ENCODE results near the gene DENND2A. TPM values are rescaled to one million over a fixed set of nuclear protein-coding genes. Genes with fewer than 3 reads are reported as not detected.

The DENND2A gene
- total RNA-seq, 1 experiment from 2014 or later = 7.3 TPM

DNA sequence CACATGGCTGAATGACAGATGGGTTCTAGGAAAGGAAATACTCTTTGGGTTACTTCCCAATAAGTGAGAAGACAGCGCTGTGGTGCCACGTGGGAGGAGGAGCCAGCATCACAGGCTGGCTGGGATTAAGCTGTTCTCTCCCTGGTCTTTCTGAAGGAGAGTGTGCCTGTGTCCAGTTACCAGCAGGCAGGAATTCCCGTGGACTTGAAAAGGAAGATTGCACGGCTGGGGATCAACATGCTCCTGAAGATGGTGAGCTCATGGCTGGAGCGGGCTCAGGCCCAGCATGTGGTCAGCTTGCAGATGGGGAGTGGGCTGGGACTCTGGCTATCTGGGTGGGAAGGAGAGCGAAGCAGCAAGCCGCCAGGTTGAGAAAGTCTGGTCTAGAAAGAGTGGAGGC is 40.3 kb upstream of the DENND2A start:
- no peaks in the 10 kb centered on the region for H3K79me2 ChIP-seq (ENCODE audit: insufficient read depth, low read length)
- no peak overlapping the region for H3T11ph ChIP-seq (ENCODE audit: low read length)
- H2AFZ ChIP-seq (ENCODE audit: low read length) = no peak overlapping the region
- Mint-ChIP-seq H3K4me1 (peaks cover 0 to 7% of the 10 kb centered on the region in 2 experiments; a peak in 2 of 4 replicates), H3K9me3 (no peaks in the 10 kb centered on the region), H3K36me3 (ENCODE audit: insufficient read depth in 1 of 3, low read depth in 3 of 3) (peaks cover 1 to 33% (median 10%) of the 10 kb centered on the region in 3 experiments; a peak in 5 of 7 replicates), H3K4me3 (no peak overlapping the region), H3K27ac (peak overlapping the region in 1 of 3 experiments; percentile 87; a peak in 2 of 7 replicates), H3K27me3 (ENCODE audit: low read depth) (no peaks in the 10 kb centered on the region; the same call in 1 of the 2 replicates)
- H4K91ac ChIP-seq (ENCODE audit: insufficient read length, low read depth, low read length) = no peak overlapping the region
- TF ChIP-seq, protein P1, sequence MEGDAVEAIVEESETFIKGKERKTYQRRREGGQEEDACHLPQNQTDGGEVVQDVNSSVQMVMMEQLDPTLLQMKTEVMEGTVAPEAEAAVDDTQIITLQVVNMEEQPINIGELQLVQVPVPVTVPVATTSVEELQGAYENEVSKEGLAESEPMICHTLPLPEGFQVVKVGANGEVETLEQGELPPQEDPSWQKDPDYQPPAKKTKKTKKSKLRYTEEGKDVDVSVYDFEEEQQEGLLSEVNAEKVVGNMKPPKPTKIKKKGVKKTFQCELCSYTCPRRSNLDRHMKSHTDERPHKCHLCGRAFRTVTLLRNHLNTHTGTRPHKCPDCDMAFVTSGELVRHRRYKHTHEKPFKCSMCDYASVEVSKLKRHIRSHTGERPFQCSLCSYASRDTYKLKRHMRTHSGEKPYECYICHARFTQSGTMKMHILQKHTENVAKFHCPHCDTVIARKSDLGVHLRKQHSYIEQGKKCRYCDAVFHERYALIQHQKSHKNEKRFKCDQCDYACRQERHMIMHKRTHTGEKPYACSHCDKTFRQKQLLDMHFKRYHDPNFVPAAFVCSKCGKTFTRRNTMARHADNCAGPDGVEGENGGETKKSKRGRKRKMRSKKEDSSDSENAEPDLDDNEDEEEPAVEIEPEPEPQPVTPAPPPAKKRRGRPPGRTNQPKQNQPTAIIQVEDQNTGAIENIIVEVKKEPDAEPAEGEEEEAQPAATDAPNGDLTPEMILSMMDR (conservative IDR thresholded peaks at IDR 0.05) = no peak
- no peak overlapping the region for H3K27ac ChIP-seq (ENCODE audit: insufficient read length, low read depth, low read length)
- no peak overlapping the region for H3K4me2 ChIP-seq (ENCODE audit: insufficient read depth, insufficient read length, low read length)
- no peaks in the 10 kb centered on the region; the same call in 1 of the 2 replicates for H3K27me3 ChIP-seq (ENCODE audit: insufficient read depth, low read length)
- H4K8ac ChIP-seq (replicated peaks; ENCODE audit: insufficient read length, low read depth, low read length) = no peak overlapping the region
- no peak for DNase-seq
- H3K79me1 ChIP-seq (ENCODE audit: insufficient read depth, low read depth, low read length, poor library complexity, severe bottlenecking) = no peaks in the 10 kb centered on the region
- no peak overlapping the region for H2BK5ac ChIP-seq (ENCODE audit: insufficient read length, low read length)
- no peak overlapping the region for H3K23ac ChIP-seq (ENCODE audit: insufficient read length, low read depth, low read length)
- H3K9ac ChIP-seq (ENCODE audit: extremely low read depth, insufficient read length, low read length) = no peak overlapping the region
- H2BK12ac ChIP-seq (ENCODE audit: insufficient read length, low read depth, low read length) = no peak overlapping the region
- no peaks in the 10 kb centered on the region for H3K9me3 ChIP-seq (ENCODE audit: control insufficient read depth, low read depth, low read length)
- no peak overlapping the region for H2BK15ac ChIP-seq (ENCODE audit: low read depth, low read length)
- no peak overlapping the region for H4K5ac ChIP-seq (ENCODE audit: insufficient read length, low read depth, low read length)
- no peak overlapping the region for H2BK20ac ChIP-seq (ENCODE audit: low read depth, low read length, poor library complexity, severe bottlenecking)
- H3K18ac ChIP-seq (ENCODE audit: insufficient read length, low read depth, low read length) = no peak overlapping the region
- no peaks in the 10 kb centered on the region for H3K23me2 ChIP-seq (ENCODE audit: insufficient read length, low read depth, low read length, poor library complexity, severe bottlenecking)
- no peak overlapping the region for H3K4ac ChIP-seq (ENCODE audit: low read depth, low read length)
- H2BK120ac ChIP-seq (ENCODE audit: low read depth, low read length, poor library complexity, severe bottlenecking) = no peak overlapping the region
- no peak overlapping the region for H3K56ac ChIP-seq (ENCODE audit: insufficient read length, low read depth, low read length)
- no peak overlapping the region for H2AK5ac ChIP-seq (ENCODE audit: insufficient read length, low read length)
- no CpG with 5 or more reads among the region's 7 CpGs for WGBS (ENCODE audit: extremely low coverage, insufficient read length, low lambda C conversion rate)
- no peak overlapping the region for H3K14ac ChIP-seq (ENCODE audit: insufficient read depth, low read length)
- H4K20me1 ChIP-seq (ENCODE audit: control insufficient read depth, insufficient read depth, insufficient read length) = no peaks in the 10 kb centered on the region
- no peaks in the 10 kb centered on the region for H3K4me1 ChIP-seq (ENCODE audit: insufficient read depth, low read length)
